ENCODE measurements around the gene SSTR3.

Gene SSTR3

DNA sequence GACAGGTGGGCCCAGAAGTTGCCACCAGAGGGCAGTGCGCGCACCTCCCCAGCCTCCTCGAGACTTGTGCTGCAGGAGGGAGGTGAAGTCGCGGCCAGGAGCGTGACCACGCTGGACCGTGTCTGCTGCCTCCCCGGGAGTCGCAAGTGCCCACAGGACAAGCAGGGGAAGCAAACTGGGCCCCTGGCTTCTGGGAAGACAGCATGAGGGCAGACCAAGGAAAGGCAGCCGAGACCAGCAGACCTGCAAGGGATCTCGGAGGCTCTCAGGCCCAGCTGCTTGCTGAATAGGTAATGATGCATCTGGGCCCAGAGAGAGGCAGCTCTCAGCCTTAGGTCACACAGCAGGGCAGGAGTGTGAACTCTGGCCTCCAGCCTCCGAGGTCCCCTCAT is 45.6 kb downstream of the SSTR3 start:
- DNase-seq (ENCODE audit: low read depth), result peak; percentile 71

DNA sequence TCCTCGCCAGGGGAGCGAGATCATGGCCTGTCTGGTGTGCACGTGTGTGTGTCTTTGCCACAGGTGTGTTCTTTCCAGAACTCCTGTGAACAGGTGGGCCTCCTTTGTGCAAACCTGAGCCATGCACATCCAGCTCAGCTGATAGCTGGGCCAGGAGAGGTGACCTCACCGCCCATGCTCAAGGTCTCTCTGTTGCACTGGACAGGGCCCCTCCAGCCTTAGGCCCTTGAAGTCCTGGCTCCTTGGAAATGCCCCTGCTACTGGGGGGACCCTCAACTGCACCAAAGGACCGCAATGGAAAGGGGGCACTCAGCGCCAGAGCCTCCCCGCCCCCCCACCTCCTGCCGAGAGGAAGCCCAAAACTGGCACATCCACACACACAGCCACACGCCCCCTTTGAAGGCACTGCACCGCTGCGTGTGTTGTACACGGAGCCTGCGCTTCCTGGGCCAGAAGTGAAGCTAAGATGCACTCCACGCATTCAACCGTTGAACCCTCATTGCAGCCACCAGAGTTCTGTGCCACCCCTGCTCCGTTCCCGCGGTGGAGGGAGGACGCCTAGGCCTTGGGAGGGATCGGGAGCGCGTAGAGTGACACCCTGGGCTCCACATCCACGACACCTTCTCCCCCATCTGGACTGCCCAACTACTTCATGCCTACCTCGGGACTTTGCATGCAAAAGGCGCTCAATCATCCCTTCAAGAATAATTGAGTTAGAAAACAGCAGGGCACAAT is 46.2 kb downstream of the SSTR3 start:
- no peak for DNase-seq (ENCODE audit: low read depth)

DNA sequence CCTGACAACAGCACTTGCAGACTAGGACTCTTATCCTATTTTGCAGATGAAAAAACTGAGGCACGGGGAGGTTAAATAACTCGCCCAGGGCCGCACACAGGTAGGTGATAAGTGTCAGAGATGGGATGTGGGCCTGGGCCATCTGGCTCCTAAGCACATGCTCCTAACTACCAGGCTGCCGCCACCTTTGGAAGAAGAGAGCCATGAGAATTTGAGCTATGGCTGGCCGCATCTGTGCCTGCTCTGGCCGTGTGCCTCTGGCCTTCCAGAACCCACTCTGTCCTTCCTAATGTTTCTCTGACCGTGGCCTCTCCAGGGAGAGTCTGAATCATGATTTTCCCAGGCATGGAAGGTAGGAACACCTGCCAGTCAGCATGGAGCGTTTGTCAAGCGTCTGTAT is 47.2 kb downstream of the SSTR3 start:
- no peak for DNase-seq (ENCODE audit: low read depth)

DNA sequence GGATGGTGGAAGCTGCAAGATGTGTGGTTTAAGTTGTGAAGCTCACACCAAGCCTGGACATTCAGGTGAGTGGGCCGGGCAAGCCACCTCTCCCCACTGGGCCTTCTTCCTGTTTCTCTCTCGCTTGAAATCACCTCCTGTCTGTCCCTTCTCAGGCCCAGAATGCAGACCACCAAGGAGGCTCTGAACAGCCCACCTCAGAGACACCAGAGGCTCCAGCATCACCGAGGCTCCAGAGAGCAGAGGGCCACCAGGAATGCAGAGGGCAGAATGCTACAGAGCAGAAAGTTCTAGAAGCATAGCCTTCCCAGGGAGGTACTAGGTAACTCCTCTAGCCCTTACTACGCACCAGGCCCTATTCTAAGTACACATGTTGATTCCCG is 47.8 kb downstream of the SSTR3 start:
- DNase-seq (ENCODE audit: low read depth), result no peak

DNA sequence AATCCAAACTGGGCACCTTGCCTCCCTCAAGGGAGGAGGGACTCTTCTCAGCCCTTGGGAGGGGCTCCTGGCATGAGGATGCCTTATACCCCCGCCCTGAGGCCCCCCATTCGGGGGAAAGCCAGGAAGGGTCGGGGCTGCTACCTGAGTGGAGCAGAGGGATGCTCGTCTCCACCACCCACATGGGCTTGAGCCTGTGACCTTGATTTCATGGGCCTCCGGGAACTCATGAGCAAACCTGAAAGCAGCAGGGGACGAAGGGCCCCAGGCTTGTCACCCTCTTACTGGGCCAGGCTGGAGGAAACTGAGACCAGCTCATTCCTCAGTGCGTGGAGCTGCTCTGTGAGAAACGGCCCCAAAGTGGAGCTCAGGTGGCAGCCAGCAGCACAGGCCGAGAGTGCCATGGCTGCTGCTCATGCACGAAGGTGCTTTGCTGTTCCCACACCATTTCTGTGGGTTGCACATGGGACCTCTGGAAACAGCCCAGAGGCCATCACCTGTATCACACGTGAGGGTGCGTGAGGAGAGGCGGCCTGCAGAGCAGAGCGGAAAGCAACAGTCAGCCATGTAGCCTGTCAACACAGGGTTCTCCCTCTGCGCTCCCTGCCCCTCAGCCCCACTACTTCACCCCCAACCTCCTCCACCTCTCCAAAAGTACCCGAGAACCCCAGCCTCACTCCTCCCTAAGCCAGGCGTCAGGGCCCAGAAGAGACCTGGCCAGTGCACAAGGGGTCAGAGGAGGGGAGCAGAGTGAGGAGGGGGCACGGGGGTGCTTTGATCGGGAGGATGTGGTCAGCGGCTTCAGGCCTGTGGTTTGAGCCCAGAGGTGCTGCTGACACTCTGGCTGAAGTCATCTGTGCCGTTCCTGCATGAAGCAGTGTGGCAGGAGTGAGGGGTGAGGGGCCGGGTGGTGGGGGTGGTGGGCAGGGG is 48.4 kb downstream of the SSTR3 start:
- no peak for DNase-seq (ENCODE audit: low read depth)

DNA sequence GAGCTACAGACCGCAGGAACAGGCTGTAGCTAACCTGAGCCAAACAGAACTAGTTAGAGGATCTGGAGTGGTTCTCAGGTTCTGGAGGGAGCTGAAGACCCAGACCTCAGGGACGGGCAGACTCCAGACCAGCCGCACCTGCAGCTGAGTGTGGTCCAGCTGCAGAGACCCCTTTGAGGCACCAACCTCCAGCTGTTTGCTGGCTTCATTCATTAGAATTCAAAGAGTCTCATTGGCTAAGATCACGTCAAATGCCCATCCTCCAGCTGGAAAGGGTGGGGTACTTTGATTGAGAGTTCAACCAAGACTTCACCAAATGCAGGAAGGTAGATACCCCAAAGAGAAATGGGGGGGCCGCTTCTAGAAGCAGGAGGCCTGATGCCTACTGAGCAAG is 49.2 kb downstream of the SSTR3 start:
- no peak for DNase-seq (ENCODE audit: low read depth)

DNA sequence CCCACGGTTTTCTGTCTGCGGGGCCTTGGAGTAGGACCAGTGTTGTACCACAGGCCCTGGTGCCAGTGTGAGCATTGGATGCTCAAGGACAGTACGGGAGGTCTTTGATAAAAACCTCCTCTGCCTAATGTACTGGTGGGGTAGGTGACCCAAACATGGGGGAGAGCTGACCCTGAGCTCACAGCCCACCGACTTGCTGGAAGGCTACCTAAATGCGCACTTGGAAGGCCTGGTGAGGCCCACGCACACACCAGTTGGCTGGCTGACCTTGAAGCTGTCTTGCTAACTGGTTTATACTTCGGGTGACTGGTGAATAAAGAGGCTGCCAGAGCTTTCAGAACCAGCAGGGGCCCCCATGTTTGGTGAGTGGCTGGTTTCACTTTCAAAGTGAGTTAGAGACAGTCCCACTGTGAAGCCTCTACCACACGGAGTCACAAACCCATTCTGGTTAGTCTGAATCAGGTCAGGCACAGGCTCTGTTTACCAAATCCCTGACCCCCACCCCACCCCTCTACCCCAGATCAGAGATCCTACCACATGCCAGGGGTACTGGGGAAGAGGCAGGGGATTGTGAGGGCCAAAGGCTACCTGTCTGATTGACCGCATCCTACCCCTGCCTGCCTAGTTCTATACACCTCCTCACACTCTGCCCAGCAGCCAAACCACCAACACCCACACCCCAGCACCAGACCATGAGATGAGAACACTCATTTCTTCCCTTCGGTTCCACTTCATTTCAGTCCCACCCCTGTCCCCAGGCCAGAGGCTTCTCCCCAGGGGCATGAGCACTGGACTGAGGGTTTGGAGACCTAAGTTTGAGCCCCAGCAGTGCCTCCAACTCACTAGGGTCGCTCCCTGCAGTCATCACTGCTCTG is 49.8 kb downstream of the SSTR3 start:
- DNase-seq (ENCODE audit: low read depth), result peak; percentile 60

DNA sequence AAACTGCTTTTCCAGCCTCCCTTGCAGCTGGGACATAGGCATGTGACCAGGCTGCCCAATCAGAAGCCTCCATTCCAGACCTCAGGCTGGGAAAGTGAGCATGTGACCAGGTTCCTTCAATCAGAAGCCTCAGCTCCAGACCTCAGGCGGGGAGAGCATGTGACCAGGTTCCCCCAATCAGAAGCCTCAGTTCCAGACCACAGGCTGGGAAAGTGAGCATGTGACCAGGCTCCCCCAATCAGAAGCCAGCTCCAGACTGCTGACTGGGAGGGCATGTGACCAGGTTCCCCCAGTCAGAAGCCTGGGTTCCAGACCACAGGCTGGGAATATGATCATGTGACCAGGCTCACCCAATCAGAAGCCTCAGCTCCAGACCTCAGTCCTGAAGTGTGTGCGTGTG is 50.8 kb downstream of the SSTR3 start:
- no peak for DNase-seq (ENCODE audit: low read depth)

DNA sequence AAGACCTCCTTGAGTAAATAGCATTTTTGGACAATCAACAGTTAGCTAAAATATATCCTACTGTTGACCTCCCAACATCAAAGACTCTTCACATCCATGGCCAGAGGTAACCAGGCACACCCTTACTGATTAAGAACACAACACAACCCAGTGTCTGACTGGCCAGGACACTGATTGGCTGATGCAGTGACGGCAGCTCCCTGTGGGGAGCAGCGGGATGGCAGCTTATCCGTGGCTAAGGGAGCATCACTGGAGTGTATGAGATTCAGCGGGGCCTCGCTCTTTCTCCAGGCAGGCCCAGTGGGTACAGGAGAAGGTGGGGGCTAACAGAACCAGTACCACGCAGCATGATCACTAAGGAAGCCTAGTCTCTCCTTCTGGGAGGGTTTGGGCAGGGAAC is 52.2 kb downstream of the SSTR3 start:
- DNase-seq (ENCODE audit: low read depth), result no peak

DNA sequence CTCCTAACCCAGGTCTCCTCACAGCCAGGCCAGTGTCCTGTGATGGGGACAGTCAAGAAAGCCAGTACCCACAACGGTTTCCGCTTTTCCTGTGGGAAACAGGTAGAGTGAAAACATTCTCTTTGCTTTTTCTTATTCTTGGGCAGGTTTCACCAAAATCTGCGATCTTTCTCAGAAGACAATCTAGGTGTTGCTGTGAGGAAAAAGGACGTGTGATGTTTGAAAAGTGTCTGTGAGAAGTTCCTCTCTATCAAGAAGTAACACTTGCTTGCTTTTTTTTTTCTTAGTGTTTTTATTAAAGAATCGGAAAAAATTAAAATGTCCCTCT is 53.4 kb downstream of the SSTR3 start:
- no peak for DNase-seq (ENCODE audit: low read depth)

DNA sequence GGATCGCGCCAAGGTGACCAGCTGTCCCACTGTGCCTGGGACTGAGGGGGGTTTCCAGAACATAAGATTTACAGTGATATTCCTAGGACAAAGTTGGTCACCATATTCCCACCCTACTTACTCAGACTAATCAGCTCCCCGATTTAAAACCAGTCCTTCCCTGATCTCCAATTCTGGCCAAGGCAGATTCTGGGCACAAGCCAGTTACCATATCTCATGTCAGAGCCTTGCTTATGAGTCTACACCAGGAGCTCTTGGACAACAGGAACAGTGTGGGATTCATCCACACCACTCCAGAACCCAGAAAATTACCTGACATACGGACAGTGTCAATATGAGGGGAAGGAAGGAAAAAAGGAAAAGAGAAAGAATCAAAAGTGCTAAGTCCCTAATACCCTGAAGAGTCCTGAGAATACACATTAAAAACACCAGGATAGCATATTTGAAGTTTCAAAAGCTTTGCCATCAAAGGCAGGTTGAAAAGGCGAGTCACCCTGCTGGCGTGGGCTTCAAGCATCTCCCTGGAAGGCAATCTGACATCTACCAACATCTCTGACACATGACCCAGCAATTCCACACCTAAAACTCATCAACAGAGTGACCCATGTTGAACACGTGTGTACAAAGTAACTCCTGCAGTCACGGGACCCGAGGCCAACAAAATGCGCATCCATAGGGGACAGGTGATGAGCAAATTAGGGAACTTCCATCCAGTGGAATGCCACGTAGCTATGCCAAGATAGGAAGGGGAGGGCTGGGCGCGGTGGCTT is 54.6 kb downstream of the SSTR3 start:
- no peak for DNase-seq (ENCODE audit: low read depth)

DNA sequence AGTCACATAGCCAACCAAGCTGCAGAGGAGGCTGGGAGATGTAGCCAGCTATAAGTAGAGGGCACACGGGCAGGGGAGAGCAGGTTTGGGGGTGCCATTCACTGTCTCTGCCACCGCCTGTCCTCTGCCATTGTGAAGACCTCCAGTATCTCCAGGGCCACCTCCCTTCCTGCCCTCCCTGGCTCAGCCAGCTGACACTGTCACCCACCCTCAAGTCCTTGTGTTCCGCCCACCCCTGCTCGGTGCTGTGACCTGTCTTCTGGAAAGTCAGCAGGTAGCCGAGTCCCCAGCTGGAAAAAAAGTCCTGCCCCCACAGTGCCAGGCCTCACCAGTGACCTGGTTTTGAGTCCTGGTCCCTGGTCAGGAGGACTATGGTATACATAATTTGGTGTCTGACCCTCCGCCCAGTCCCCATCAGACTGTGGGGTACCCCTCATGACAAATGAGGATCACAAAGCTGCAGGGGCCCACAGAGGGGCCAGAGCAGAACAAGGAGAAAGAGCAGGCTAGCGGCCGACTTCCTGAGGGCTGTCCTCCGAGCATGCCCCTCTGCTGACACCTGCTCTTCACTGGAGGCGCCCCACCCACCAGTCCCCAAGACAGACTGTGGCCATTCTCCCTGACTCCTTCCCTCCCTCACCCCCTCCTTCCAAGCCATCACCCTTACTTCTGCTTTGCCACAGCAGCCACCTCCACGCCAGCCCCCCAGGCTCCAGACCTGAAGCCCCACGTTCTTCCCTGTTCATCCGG is 55.4 kb downstream of the SSTR3 start:
- no peak for DNase-seq (ENCODE audit: low read depth)

DNA sequence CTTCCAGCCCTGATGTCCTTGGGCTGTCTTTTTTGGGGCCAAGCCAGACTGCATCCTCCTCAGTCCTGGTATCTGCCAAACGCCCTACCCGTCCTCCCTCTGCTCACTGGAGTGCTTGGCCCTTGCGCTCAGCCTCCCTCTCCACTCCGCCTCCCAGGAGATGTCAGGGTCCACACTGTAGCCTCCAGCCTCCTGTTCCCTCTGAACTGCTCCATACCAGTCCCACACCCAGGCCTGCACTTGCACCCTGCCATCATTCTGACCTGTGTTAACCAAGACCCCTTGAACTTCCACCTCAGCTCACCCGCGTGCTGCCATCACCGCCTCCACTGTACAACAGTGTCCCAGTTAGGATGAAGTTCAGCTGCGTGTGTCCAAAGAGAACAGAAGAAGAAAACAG is 56.3 kb downstream of the SSTR3 start:
- DNase-seq (ENCODE audit: low read depth), result no peak

DNA sequence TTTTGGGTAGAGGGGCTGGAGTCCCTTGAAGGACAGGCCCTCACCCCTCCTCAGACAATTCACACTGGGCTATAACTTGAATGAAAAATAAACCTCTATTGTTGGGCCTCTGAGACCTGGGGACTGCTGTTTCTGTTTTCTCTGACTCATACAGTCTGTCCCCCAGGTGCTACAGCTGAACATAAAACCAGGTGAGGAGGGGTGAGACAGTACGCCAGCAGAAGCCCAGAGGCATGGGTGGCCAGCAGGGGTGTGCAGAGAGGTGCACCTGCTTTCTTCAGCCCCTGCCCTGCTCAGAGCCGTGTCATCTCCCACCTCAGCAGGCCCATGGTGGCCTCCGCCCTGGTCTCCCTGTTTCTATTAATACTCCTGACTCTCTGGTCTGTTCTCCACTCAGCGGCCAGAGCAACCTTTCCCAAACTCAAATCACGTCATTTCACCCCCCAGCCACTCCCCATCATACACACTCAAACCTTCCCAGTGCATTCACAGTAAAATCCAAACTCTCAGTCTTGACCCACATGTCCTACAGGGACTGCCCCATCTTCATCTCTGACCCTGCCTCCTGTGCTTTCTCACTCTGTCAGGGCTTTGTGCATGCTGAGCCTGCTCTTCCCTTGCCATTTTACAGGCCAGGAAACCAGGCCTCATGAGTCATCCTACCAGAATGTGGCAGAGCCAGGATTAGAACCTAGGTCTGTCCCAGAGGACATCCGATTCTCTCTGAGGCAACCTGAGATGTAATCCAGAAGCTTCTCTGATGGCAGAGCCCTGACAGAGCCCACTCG is 57.2 kb downstream of the SSTR3 start:
- DNase-seq (ENCODE audit: low read depth), result no peak

All from stimulated activated CD8-positive, alpha-beta memory T cell treated with anti-CD3 and anti-CD28 coated beads, Interleukin-12 subunit alpha, Interleukin-12 subunit beta, amount 100 ng/mL, for 4 hours (primary cell).